Esophagus muscularis mucosa (tissue), 4 donors: ENCODE data around the gene NUP188. TPM values are rescaled to one million over a fixed set of nuclear protein-coding genes. Genes with fewer than 3 reads are reported as not detected.

Source experiments
- DNase-seq: peaks from one replicate; pipeline ENCODE4 v3.0.0-alpha.2; 2017; ENCODE audit errors: extremely low spot score
- H3K27ac ChIP-seq, 4 donors: fragments of 200-600 bp; sonication (generic); replicated peaks in 1 of 4; 1 replicate in 3 of 4; 2 replicates in 1 of 4; pipeline ENCODE4 v1.5.1; 2016 to 2019; ENCODE audit warnings: mild to moderate bottlenecking in 1 of 4
- H3K27me3 ChIP-seq, 4 donors: fragments of 200-600 bp; sonication (generic); one replicate each; pipeline versions ENCODE4 v1.5.1 to v1.6.0; 2016 to 2019
- H3K36me3 ChIP-seq, 4 donors: fragments of 200-600 bp; sonication (generic); one replicate each; pipeline ENCODE4 v1.5.1; 2016 to 2019
- H3K4me1 ChIP-seq, 4 donors: fragments of 200-600 bp; sonication (generic); one replicate each; pipeline ENCODE4 v1.5.1; 2016 to 2019
- H3K4me3 ChIP-seq, 4 donors: fragments of 200-600 bp; sonication (generic); 1 replicate in 2 of 4; 2 replicates in 2 of 4; pipeline ENCODE4 v1.5.1; 2016 to 2019; ENCODE audit warnings: mild to moderate bottlenecking in 4 of 4, moderate library complexity in 1 of 4
- H3K9me3 ChIP-seq, 4 donors: fragments of 200-600 bp; sonication (generic); 1 replicate in 3 of 4; 2 replicates in 1 of 4; pipeline ENCODE4 v1.5.1; 2016 to 2019
- CTCF ChIP-seq, 3 experiments: fragments of 200-600 bp in 2 of 3; fragments of 450-650 bp in 1 of 3; sonication (generic) in 2 of 3; IDR thresholded peaks; one replicate each; pipeline ENCODE4 v1.5.1; 2017 to 2019; ENCODE audit warnings: antibody characterized with exemption in 3 of 3, mild to moderate bottlenecking in 2 of 3, moderate library complexity in 1 of 3
- EP300 ChIP-seq: sonication (generic); formaldehyde crosslinking; IDR thresholded peaks from one replicate; pipeline ENCODE4 v1.6.1; 2017; ENCODE audit warnings: antibody characterized with exemption
- POLR2A ChIP-seq: fragments of 450-650 bp; IDR thresholded peaks from one replicate; pipeline ENCODE4 v1.6.1; 2017; ENCODE audit warnings: antibody characterized with exemption, moderate library complexity, mild to moderate bottlenecking, low read depth
- POLR2AphosphoS5 ChIP-seq, 2 donors: sonication (generic); formaldehyde crosslinking; IDR thresholded peaks; one replicate each; pipeline ENCODE4 v1.6.1; 2017; ENCODE audit warnings: antibody characterized with exemption in 2 of 2
- WGBS: methylation state at CpG from one replicate; pipeline ENCODE4 v1.1.5; 2018; 5-methylcytosine and 5-hydroxymethylcytosine counted together
- intact Hi-C: fragments of 100-400 bp; cut with DNase I; formaldehyde crosslinking; loops from one replicate; pipeline ENCODE4 v1.15.1; 2023
- total RNA-seq, 4 donors: library from RNA; depleted of rRNA; stranded (reverse); fragments of >200 nt; gene quantifications; one replicate each; pipeline versions ENCODE4 v1.1.0 to v1.2.1, GENCODE V29; 2016

Gene NUP188
- total RNA-seq, 4 donors from 2014 or later = 22.9 to 34.0 (median 29.4) TPM

- no peak for DNase-seq
- WGBS = 70% methylated on average over 16 of the region's 23 CpGs
- Histone ChIP-seq H3K27ac (peak overlapping the region; percentile 63 to 73 (median 66)), H3K9me3 (no peaks in the 10 kb centered on the region), H3K36me3 (peaks cover 4 to 66% (median 46%) of the 10 kb centered on the region in 4 donors), H3K4me1 (peaks cover 84 to 91% (median 91%) of the 10 kb centered on the region in 4 donors), H3K27me3 (no peaks in the 10 kb centered on the region), H3K4me3 (no peak overlapping the region)
- intact Hi-C loops = no loop called here
- TF ChIP-seq CTCF (IDR thresholded peaks at IDR 0.05) (no peak), EP300 (no peak), POLR2A (no peak), POLR2AphosphoS5 (IDR thresholded peaks at IDR 0.05) (no peak)
Observed at GRCh38 chr9:128913995-128914772, 33.3 kb upstream of the NUP188 start.

- DNase-seq = no peak
- intact Hi-C loops = no loop called here
- Histone ChIP-seq H3K4me3 (no peak overlapping the region), H3K27me3 (no peaks in the 10 kb centered on the region), H3K9me3 (no peaks in the 10 kb centered on the region), H3K27ac (peak overlapping the region; percentile 76 to 83 (median 80)), H3K36me3 (peaks cover 0 to 49% (median 30%) of the 10 kb centered on the region in 4 donors), H3K4me1 (peaks cover 84 to 91% (median 91%) of the 10 kb centered on the region in 4 donors)
- peak in 1 of 2 donors; percentile 28 for TF ChIP-seq POLR2AphosphoS5 (IDR thresholded peaks at IDR 0.05)
- no peak for TF ChIP-seq EP300
- no peak for TF ChIP-seq CTCF (IDR thresholded peaks at IDR 0.05)
- 63% methylated on average over 9 of the region's 18 CpGs for WGBS
Observed at GRCh38 chr9:128916204-128916603, 31.3 kb upstream of the NUP188 start.

- no peak for TF ChIP-seq POLR2A
- TF ChIP-seq POLR2AphosphoS5 (IDR thresholded peaks at IDR 0.05) = no peak
- no peak for TF ChIP-seq EP300
- TF ChIP-seq CTCF (IDR thresholded peaks at IDR 0.05) = no peak
- 82% methylated on average over 11 of the region's 11 CpGs for WGBS
- Histone ChIP-seq H3K36me3 (peaks cover 0 to 49% (median 30%) of the 10 kb centered on the region in 4 donors), H3K4me3 (peak overlapping the region in 1 of 4 donors; percentile 3), H3K9me3 (no peaks in the 10 kb centered on the region), H3K27me3 (no peaks in the 10 kb centered on the region), H3K27ac (peak overlapping the region; percentile 76 to 83 (median 80)), H3K4me1 (peaks cover 84 to 91% (median 91%) of the 10 kb centered on the region in 4 donors)
- intact Hi-C loops = no loop called here
- no peak for DNase-seq
Observed at GRCh38 chr9:128916745-128917144, 30.8 kb upstream of the NUP188 start.

- H3K9me3 ChIP-seq = no peaks in the 10 kb centered on the region
- no peaks in the 10 kb centered on the region for H3K27me3 ChIP-seq
- 52% methylated on average over 23 of the region's 26 CpGs for WGBS
- peak overlapping the region; percentile 76 to 83 (median 80) for H3K27ac ChIP-seq
- peak; percentile 96 for DNase-seq
- H3K4me1 ChIP-seq = peaks cover 80 to 91% (median 91%) of the 10 kb centered on the region in 4 donors
- peak overlapping the region in 1 of 4 donors; percentile 3 for H3K4me3 ChIP-seq
- intact Hi-C loops = no loop called here
- TF ChIP-seq EP300 (no peak), POLR2AphosphoS5 (IDR thresholded peaks at IDR 0.05) (peak; percentile 53 to 85), POLR2A (no peak), CTCF (IDR thresholded peaks at IDR 0.05) (no peak)
- H3K36me3 ChIP-seq = peaks cover 0 to 49% (median 30%) of the 10 kb centered on the region in 4 donors
Observed at GRCh38 chr9:128917151-128917849, 30.2 kb upstream of the NUP188 start.
